HepG2 (cell line): ENCODE data around the gene ZNF772. TPM values are rescaled to one million over a fixed set of nuclear protein-coding genes. Genes with fewer than 3 reads are reported as not detected.

Experiments used
- CTCF ChIP-seq: sonication (generic); formaldehyde crosslinking; IDR thresholded peaks from 2 replicates; pipeline ENCODE4 v1.5.0; 2020; ENCODE audit warnings: mild to moderate bottlenecking, missing genetic modification reagents, moderate library complexity
- ELF4 ChIP-seq: sonication (generic); formaldehyde crosslinking; IDR thresholded peaks from 2 replicates; pipeline ENCODE4 v1.5.0; 2020; ENCODE audit warnings: missing genetic modification reagents, mild to moderate bottlenecking, moderate library complexity, borderline replicate concordance
- EP300 ChIP-seq, 3 experiments: sonication (generic) in 1 of 3; formaldehyde crosslinking in 1 of 3; IDR thresholded peaks; 2 replicates each; pipeline versions ENCODE4 v1.5.1 to v1.6.1; 2011 to 2020; ENCODE audit warnings: low read depth in 2 of 3, low read length in 2 of 3, borderline replicate concordance in 1 of 3, improper control_type of control experiment in 1 of 3, mild to moderate bottlenecking in 1 of 3, missing genetic modification reagents in 1 of 3, moderate library complexity in 1 of 3
- FOSL2 ChIP-seq: sonication (generic); formaldehyde crosslinking; IDR thresholded peaks from 2 replicates; pipeline ENCODE4 v1.4.0; 2020; ENCODE audit warnings: missing genetic modification reagents
- IKZF4 ChIP-seq: sonication (generic); formaldehyde crosslinking; IDR thresholded peaks from 2 replicates; pipeline ENCODE4 v1.5.1; 2020; ENCODE audit warnings: borderline replicate concordance, mild to moderate bottlenecking, low read depth, missing genetic modification reagents; ENCODE audit errors: not compliant biosample characterization
- KLF13 ChIP-seq: sonication (generic); formaldehyde crosslinking; IDR thresholded peaks from 2 replicates; pipeline ENCODE4 v1.4.0; 2020; ENCODE audit warnings: mild to moderate bottlenecking, missing genetic modification reagents
- MIER2 ChIP-seq: IDR thresholded peaks from 2 replicates; pipeline ENCODE4 v1.6.1; 2016; ENCODE audit warnings: missing biosample characterization, missing genetic modification reagents
- PAF1 ChIP-seq: IDR thresholded peaks from 2 replicates; pipeline ENCODE4 v1.6.1; 2016; ENCODE audit warnings: missing genetic modification reagents, missing compliant biosample characterization
- POGZ ChIP-seq: sonication (generic); formaldehyde crosslinking; IDR thresholded peaks from 2 replicates; pipeline ENCODE4 v1.4.0; 2020; ENCODE audit warnings: mild to moderate bottlenecking, missing genetic modification reagents
- PRMT3 ChIP-seq: sonication (generic); formaldehyde crosslinking; IDR thresholded peaks from 2 replicates; pipeline ENCODE4 v1.8.1; 2022; ENCODE audit warnings: low read depth, mild to moderate bottlenecking, moderate library complexity, missing genetic modification reagents, borderline replicate concordance
- SNAPC4 ChIP-seq: sonication (generic); formaldehyde crosslinking; IDR thresholded peaks from 2 replicates; pipeline ENCODE4 v1.4.0; 2020; ENCODE audit warnings: mild to moderate bottlenecking, missing genetic modification reagents
- ZBTB43 ChIP-seq: sonication (generic); formaldehyde crosslinking; conservative IDR thresholded peaks from 2 replicates; pipeline ENCODE4 v1.4.0; 2020; ENCODE audit warnings: missing genetic modification reagents
- ZKSCAN5 ChIP-seq: sonication (generic); formaldehyde crosslinking; IDR thresholded peaks from 2 replicates; pipeline ENCODE4 v1.5.1; 2020; ENCODE audit warnings: mild to moderate bottlenecking, missing genetic modification reagents
- ZNF143 ChIP-seq: sonication (generic); formaldehyde crosslinking; IDR thresholded peaks from 2 replicates; pipeline ENCODE4 v1.4.0; 2020; ENCODE audit warnings: missing genetic modification reagents
- ZNF503 ChIP-seq: sonication (generic); formaldehyde crosslinking; IDR thresholded peaks from 2 replicates; pipeline ENCODE4 v1.4.0; 2020; ENCODE audit warnings: missing genetic modification reagents
- ZNF749 ChIP-seq: sonication (generic); formaldehyde crosslinking; IDR thresholded peaks from 2 replicates; pipeline ENCODE4 v1.8.0; 2022; ENCODE audit warnings: mild to moderate bottlenecking, missing genetic modification reagents, moderate library complexity, borderline replicate concordance
- polyA plus RNA-seq, 8 experiments: library from polyadenylated mRNA; depleted of rRNA in 3 of 8; stranded (reverse) in 7 of 8; unstranded in 1 of 8; fragments of >200 nt; fragmentation: Illumina TruSeq in 4 of 8; extraction: Trizol in 4 of 8; gene quantifications; 2 replicates each; pipeline versions ENCODE4 v1.2.1 to v1.2.3, GENCODE V29; 2011 to 2016; ENCODE audit warnings: low read depth in 4 of 8, missing spikeins in 1 of 8, mixed read lengths in 1 of 8; ENCODE audit not compliant: insufficient read depth in 1 of 8
- total RNA-seq, 5 experiments: library from RNA; depleted of rRNA; stranded (reverse); fragments of >200 nt; fragmentation: Illumina TruSeq; extraction: Trizol; gene quantifications; 2 replicates each; pipeline ENCODE4 v1.2.3, GENCODE V29; 2016; ENCODE audit warnings: low read depth in 1 of 5

ZNF772 gene
- total and polyA plus RNA-seq, 2 of the 13 experiments (the other 11 are each of a cell fraction or from before 2014, with no cell fraction given) = 3.1 to 17.2 TPM

- TF ChIP-seq ZNF503 (no peak), IKZF4 (CRISPR knock-in tag) (no peak), ZNF143 (CRISPR knock-in tag) (peak; percentile 99), CTCF (CRISPR knock-in tag) (no peak), ZBTB43 (CRISPR knock-in tag) (no peak), ELF4 (CRISPR knock-in tag) (0 out of 2 replicates have a peak, but pooled peaks have one; percentile 69), MIER2 (CRISPR knock-in tag) (no peak), ZNF749 (CRISPR knock-in tag) (no peak), KLF13 (CRISPR knock-in tag) (no peak), POGZ (peak; percentile 41; the same call in 1 of the 2 replicates), SNAPC4 (CRISPR knock-in tag) (no peak), PRMT3 (CRISPR knock-in tag) (no peak), EP300 (IDR thresholded peaks at IDR 0.05; ENCODE audit: low read depth in 2 of 2, low read length in 2 of 2) (peak; percentile 6 to 55; a peak in 1 of 4 replicates), EP300 (CRISPR knock-in tag; IDR thresholded peaks at IDR 0.05; ENCODE audit: borderline replicate concordance) (0 out of 2 replicates have a peak, but pooled peaks have one; percentile 15), FOSL2 (CRISPR knock-in tag) (peak; percentile 19; the same call in 1 of the 2 replicates), PAF1 (CRISPR knock-in tag) (no peak), ZKSCAN5 (CRISPR knock-in tag) (no peak)
These were observed 42.0 kb downstream of the ZNF772 start, which contains the start of gene ZNF749 (continued) for GRCh38 chr19:57435062-57435978.
